GM10266 (cell line): Measurements from ENCODE around the gene SLCO2A1.

Source experiments
- DNase-seq: peaks from one replicate; pipeline ENCODE4 v3.0.0; 2012; ENCODE audit errors: extremely low spot score
- TF ChIP-seq, protein P1 (sequence below): IDR thresholded peaks from 2 replicates; pipeline ENCODE4 v1.5.1; 2012; ENCODE audit warnings: mild to moderate bottlenecking, low read depth; ENCODE audit not compliant: control insufficient read depth, insufficient read depth; ENCODE audit errors: missing control alignments

The SLCO2A1 gene

GRCh38 chr3:133949438-133949837 is 80.3 kb downstream of the SLCO2A1 start:
- no peak for DNase-seq

DNA sequence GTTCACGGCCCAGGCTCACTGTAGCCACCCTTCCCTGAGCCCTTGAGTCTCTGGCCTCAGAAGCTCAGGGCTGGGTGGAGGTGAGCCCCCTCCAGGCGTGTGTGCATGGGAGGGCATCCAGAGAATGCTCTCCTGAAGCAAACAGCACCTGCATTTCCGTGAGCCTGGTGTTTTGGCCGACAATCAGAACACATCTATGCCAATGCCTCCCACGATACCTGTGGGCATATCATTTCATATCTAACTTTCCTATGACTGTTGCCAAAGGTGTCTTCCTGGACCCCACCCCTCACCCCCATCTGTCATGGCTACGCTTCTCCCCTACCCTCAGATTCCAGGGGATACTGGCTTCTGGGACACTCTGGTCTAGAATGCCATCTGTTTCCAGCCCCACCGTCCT is 80.7 kb downstream of the SLCO2A1 start:
- TF ChIP-seq, protein P1, sequence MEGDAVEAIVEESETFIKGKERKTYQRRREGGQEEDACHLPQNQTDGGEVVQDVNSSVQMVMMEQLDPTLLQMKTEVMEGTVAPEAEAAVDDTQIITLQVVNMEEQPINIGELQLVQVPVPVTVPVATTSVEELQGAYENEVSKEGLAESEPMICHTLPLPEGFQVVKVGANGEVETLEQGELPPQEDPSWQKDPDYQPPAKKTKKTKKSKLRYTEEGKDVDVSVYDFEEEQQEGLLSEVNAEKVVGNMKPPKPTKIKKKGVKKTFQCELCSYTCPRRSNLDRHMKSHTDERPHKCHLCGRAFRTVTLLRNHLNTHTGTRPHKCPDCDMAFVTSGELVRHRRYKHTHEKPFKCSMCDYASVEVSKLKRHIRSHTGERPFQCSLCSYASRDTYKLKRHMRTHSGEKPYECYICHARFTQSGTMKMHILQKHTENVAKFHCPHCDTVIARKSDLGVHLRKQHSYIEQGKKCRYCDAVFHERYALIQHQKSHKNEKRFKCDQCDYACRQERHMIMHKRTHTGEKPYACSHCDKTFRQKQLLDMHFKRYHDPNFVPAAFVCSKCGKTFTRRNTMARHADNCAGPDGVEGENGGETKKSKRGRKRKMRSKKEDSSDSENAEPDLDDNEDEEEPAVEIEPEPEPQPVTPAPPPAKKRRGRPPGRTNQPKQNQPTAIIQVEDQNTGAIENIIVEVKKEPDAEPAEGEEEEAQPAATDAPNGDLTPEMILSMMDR, result no peak
- DNase-seq, result no peak

More at GRCh38 chr3:133949438-133949837, 80.3 kb downstream of the SLCO2A1 start:
- TF ChIP-seq, protein P1, result no peak

DNA sequence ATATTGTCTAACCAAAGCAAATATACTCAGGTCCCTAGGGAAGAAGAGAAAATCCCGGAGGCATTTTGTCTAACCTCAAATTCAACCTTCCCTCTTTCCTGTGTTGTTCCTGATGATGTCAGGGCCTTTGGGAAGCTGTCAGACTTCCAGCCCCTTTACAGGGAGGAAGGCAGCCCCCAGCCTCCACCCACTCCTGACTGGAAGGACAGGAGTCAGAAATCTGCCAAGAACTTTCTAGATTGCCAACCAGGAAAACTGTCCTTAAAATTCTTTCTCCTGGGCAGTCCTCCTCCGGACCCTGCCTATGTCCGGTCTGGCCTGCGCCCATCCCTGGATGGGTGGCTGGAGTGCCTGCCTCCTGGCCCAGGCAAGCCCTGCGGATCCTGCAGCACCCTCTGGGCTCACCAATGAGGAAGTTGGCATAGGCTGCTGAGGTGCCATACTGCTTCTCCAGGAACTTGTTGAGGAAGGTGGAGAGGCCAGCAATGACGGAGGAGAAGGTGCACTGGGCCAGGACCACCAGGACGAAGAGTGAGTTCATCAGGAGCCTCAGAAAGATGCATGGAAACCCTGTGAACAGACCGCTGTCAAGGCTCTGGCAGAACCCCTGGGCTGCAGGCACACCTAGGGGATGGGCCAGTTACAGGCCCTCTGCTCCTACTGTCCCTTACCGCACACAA is 81.5 kb downstream of the SLCO2A1 start:
- TF ChIP-seq, protein P1, result no peak

DNA sequence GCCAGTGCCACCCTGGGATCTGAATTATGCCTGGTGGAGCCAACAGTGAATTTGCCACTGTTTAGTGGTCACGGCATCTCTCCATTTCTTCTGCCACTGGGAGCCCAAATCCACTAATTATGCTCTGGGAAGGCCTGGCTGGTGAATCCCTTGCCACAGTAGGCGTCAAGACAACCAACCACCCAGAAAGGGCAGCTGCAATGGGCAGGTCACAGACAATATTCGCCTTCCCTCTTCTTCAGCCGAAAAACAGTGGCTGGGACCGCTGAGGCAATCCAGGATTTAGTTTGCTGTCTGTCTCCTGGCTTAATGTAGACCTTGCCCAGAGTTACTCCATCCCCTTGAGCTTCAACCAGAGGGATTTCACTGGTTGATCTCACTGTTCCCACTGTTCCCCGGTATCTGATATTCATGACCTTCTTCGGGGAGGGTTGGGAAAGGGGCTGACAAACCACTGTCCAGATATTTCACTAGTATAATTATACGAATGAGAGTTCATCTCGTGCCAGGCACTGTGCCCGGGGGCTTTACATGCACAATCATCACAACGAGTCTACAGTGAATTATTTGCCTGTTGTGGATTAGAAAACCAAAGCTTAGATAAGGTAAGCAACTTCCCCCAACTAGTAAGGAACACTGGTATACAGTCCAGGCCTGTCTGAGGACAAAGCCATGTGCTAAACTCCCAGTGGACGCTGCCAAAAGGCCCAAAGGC is 84.2 kb downstream of the SLCO2A1 start:
- TF ChIP-seq, protein P1, result no peak
- no peak for DNase-seq

More for the DNA sequence above, 81.5 kb downstream of the SLCO2A1 start:
- no peak for DNase-seq

- DNase-seq, result no peak
- TF ChIP-seq, protein P1, result no peak
Measured at GRCh38 chr3:133944641-133945380, 84.9 kb downstream of the SLCO2A1 start.

GRCh38 chr3:133944181-133944580 is 85.5 kb downstream of the SLCO2A1 start:
- DNase-seq, result no peak
- TF ChIP-seq, protein P1, result no peak

DNA sequence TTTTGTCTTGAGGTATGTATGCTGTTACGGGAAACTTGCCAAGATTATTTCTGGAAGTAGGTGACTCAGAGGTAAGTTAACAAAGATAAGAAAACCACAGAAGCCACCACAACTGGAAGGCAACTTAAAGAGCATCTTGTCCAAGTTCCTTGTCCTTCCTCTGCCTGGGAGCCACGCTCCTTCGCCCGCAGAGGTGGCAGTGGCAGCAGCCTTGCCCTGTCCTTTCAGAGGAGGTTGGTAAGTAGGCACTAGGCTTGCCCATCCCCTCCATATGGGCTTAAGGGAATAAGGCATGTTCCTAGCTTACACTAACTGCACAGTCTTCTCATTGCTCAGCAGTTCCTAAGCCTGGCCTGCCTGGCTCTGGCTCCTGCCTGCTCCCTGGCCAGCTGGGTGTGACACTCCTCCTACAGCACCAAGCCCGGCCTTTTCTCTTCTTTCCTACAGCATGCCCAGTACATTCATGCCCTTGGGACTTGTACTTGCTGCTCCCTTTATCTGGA is 86.0 kb downstream of the SLCO2A1 start:
- TF ChIP-seq, protein P1, result no peak
- DNase-seq, result no peak
